Measurements from ENCODE around the gene RLF. TPM values are rescaled to one million over a fixed set of nuclear protein-coding genes. Genes with fewer than 3 reads are reported as not detected.
A peak's percentile ranks its signal among the peaks of the same experiment; 100 is the strongest.
"Not testable (repeated sequence)": the region's sequence is repeated elsewhere in the genome, so short reads cannot be mapped to it uniquely, and the experiment has no call there.

The RLF gene
- total and polyA plus RNA-seq, 9 of the 15 experiments (the other 6 are each of a cell fraction or from before 2014, with no cell fraction given), result 3.6 to 35.0 (median 21.2) TPM

GRCh38 chr1:40218333-40218732 is 57.1 kb downstream of the RLF start (continued):
- TF ChIP-seq, protein P1, sequence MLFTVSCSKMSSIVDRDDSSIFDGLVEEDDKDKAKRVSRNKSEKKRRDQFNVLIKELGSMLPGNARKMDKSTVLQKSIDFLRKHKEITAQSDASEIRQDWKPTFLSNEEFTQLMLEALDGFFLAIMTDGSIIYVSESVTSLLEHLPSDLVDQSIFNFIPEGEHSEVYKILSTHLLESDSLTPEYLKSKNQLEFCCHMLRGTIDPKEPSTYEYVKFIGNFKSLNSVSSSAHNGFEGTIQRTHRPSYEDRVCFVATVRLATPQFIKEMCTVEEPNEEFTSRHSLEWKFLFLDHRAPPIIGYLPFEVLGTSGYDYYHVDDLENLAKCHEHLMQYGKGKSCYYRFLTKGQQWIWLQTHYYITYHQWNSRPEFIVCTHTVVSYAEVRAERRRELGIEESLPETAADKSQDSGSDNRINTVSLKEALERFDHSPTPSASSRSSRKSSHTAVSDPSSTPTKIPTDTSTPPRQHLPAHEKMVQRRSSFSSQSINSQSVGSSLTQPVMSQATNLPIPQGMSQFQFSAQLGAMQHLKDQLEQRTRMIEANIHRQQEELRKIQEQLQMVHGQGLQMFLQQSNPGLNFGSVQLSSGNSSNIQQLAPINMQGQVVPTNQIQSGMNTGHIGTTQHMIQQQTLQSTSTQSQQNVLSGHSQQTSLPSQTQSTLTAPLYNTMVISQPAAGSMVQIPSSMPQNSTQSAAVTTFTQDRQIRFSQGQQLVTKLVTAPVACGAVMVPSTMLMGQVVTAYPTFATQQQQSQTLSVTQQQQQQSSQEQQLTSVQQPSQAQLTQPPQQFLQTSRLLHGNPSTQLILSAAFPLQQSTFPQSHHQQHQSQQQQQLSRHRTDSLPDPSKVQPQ (CRISPR knock-in tag; IDR thresholded peaks at IDR 0.05; ENCODE audit: borderline replicate concordance), result no peak

GRCh38 chr1:40221471-40221905 is 60.3 kb downstream of the RLF start:
- Histone ChIP-seq H2AFZ (ENCODE audit: low read depth, low read length) (peak overlapping the region; percentile 62), H3K4me1 (replicated peaks in 1 of 2; ENCODE audit: control insufficient read depth in 2 of 2, insufficient read depth in 2 of 2, low read length in 2 of 2) (peaks cover 12 to 25% of the 10 kb centered on the region in 2 experiments; a peak in 4 of 5 replicates), H3K36me3 (ENCODE audit: control insufficient read depth, insufficient read depth, low read length) (peaks cover 57% of the 10 kb centered on the region), H3K9ac (ENCODE audit: insufficient read depth in 1 of 2, low read depth in 2 of 2, low read length in 2 of 2) (peak overlapping the region; percentile 29 to 57; a peak in 3 of 4 replicates), H3K79me2 (ENCODE audit: control insufficient read depth, insufficient read depth, low read length) (peaks cover 54% of the 10 kb centered on the region), H3K4me2 (ENCODE audit: insufficient read depth, low read length) (peak overlapping the region; percentile 68), H3K27ac (ENCODE audit: extremely low read depth, low read depth, low read length) (peak overlapping the region; percentile 77), H3K4me3 (peak overlapping the region; percentile 5; the same call in 1 of the 2 replicates)
- BruUV-seq (replicated peaks); H3K9me1 ChIP-seq (ENCODE audit: control insufficient read depth, insufficient read depth, low read length); H4K20me1 ChIP-seq (replicated peaks; ENCODE audit: control insufficient read depth, insufficient read depth, low read length); intact Hi-C loops (cut with micrococcal nuclease); in situ Hi-C loops (cut with MboI); H3K9me3 ChIP-seq (replicated peaks; ENCODE audit: control insufficient read depth, insufficient read depth, low read depth, low read length); H3K27me3 ChIP-seq (ENCODE audit: control insufficient read depth in 2 of 2, insufficient read depth in 2 of 2, low read length in 2 of 2): not testable (repeated sequence)
- ATAC-seq, result peak; percentile 87
- WGBS (ENCODE audit: insufficient coverage, low coverage, missing lambda C conversion rate), result 10% methylated on average over 13 of the region's 18 CpGs
- ChIA-PET CTCF (ENCODE audit: low intra/inter-chr PET ratio) (interaction anchor here (0.7 kb wide), 1 partner anchor 94 kb away, joined by 3 read pairs; no protein-coding TSS in a partner anchor), POLR2A (interaction anchor here (0.6 to 1.2 kb wide), 5 partner anchors 10 to 163 kb away, joined by 3 to 6 read pairs (median 3); partner anchors contain the start of gene ZMPSTE24)
- peak; percentile 72 for FAIRE-seq
- peak in 2 of 4 experiments; percentile 50 to 69 for DNase-seq (ENCODE audit: extremely low read depth in 1 of 4, low spot score in 3 of 4)
- TF ChIP-seq SP1 (CRISPR knock-in tag; IDR thresholded peaks at IDR 0.05) (0 out of 2 replicates have a peak, but pooled peaks have one; percentile 26), SUPT5H (IDR thresholded peaks at IDR 0.05) (0 out of 2 replicates have a peak, but pooled peaks have one; percentile 51), ZNF384 (IDR thresholded peaks at IDR 0.05; ENCODE audit: low read depth, low read length) (peak; percentile 89)
- TF ChIP-seq, protein P2, sequence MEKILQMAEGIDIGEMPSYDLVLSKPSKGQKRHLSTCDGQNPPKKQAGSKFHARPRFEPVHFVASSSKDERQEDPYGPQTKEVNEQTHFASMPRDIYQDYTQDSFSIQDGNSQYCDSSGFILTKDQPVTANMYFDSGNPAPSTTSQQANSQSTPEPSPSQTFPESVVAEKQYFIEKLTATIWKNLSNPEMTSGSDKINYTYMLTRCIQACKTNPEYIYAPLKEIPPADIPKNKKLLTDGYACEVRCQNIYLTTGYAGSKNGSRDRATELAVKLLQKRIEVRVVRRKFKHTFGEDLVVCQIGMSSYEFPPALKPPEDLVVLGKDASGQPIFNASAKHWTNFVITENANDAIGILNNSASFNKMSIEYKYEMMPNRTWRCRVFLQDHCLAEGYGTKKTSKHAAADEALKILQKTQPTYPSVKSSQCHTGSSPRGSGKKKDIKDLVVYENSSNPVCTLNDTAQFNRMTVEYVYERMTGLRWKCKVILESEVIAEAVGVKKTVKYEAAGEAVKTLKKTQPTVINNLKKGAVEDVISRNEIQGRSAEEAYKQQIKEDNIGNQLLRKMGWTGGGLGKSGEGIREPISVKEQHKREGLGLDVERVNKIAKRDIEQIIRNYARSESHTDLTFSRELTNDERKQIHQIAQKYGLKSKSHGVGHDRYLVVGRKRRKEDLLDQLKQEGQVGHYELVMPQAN (IDR thresholded peaks at IDR 0.05; ENCODE audit: borderline replicate concordance), result peak; percentile 51; the same call in 1 of the 2 replicates
